NCI-H774 (cell line): Measurements from ENCODE around the gene SOX5.
"Not testable (repeated sequence)": the region's sequence is repeated elsewhere in the genome, so short reads cannot be mapped to it uniquely, and the experiment has no call there.

Experiments
- DNase-seq: peaks from one replicate; lab custom pipeline; 2025; lab: John Stamatoyannopoulos, UW

Gene SOX5

DNA sequence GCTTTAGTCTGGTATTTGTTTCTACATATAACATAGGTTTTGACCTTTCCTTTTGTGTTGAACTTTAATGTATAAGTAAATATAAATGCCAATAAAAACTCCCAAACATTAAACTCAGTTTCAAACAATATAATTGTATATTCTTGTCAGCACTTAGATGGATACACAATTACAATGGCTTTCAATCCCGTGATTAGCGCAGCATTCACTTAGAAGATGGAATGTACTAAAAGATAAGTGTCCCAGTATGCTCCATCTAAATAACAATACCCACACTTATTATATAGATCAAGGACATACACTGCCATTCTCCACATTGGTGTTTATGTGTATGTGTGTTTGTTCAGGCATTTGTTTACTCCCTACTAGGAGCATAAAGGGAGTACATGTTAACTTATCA is 193.1 kb downstream of the SOX5 start:
- peak; percentile 18 for DNase-seq

DNA sequence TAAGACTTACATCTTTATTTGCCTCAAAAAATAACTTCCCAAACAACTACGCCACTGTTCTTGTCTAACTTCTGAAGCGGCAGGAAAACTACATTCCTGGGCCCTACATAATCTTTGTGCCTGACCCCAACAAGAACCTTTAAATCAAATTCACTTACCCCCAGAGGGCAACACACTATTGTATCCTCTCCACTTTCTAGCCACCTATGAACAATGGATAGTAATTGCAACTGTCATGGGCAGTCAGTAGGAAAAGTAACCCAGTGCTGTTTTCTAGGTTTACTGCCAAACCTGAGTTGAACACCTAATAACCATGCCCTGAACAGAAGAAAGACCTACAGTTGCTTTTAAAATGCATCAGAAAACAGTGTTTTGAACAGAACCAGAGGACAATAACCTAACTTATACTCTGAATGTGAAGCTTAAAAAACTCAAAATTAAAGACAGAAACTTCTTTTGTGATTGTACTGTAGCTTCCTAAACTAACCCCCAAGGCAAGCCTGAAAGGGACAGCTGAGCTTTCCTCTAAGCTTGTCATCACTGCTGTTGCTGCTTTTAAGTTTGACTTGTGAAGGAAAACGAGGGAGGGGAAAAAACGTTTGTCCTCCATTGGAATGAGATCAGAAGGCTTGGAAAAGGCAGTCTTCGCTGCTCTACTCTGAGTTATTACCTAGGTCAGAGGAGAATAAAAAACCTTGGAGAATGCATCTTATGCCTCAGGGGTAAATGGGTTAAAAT is 195.7 kb downstream of the SOX5 start:
- no peak for DNase-seq

DNA sequence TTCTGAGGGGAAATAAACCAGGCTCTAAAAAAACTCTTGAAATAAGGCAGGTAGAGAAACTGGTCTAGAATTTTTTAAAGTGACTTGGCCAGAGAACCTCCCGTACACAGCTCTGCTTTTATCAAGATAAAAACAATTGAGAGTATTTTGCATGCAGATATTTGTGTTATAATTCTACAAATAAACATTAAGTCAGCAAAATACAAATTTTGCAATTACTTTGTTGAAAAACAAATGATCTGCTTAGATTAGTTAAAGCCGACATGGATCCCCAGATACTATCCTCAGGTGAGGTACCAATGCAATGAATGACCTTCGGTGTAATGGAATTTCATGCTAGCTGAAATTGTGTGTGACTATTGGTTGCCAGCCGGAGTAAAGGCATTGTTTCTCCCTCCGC is 197.2 kb downstream of the SOX5 start:
- no peak for DNase-seq

DNA sequence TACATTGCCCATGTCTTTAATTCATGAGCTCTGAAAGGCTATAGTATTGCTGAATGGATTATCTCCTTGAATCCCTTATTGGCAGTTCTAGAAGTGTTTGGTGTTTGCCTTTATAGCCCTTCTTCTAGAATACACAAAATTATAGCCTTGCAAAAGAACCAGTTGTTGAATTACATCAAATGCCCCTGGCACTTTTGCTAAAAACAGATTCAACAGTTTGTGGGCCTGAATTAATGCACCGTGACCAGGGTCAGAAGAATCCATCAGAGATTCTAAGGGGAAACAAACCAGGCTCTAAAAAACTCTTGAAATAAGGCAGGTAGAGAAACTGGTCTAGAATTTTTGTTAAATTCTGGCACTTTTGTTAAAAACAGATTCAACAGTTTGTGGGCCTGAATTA is 197.8 kb downstream of the SOX5 start:
- no peak for DNase-seq

DNA sequence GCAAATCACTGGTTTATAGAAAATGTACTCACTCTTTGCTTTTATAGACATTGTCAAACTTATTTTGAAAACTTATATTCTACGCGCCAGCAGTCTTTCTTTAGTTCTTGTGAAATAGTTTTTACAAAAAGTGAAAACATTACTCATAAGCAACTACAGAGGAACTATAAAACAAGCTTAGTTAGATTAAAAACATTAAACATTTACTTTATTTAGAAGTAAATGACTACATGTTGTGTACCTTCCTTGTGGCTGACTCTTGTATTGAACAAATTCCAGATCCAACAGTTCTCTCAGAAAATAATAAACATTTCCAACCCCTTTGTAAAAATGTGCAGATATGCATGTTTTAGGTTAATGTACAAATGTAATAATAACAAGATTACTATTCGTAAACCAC is 198.5 kb downstream of the SOX5 start:
- no peak for DNase-seq

DNA sequence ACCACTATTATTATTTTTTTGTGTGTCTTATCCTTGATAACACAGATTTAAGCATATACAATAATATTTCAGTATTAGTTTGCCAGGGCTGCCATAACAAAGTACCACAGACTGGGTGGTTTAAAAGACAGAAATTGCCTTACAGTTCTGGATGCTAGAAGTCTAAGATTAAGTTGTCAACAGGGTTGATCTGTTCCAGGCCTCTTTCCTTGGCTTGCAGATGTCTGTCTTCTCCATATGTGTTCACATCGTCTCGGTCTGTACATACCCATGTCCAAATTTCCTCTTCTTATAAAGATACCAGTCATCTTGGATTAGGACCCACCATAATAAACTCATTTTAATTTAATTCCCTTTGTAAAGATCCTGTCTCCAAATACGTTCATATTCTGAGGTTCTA is 204.8 kb downstream of the SOX5 start:
- DNase-seq, result no peak

DNA sequence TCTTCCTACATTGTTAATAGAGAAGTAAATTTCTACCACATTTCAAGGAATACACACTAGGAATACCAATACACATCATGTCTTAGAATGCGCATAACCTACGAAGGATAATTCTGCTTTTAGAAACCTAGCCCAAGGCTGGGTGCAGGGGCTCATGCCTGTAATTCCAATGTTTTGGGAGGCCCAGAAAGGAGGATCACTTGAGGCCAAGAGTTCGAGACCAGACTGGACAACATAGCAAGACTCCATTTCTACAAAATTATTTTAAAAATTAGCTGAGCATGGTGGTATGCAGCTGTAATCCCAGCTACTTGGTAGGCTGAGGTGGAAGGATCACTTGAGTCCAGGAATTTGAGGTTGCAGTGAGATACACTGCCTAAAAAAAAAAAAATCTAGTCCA is 206.9 kb downstream of the SOX5 start:
- DNase-seq, result no peak

DNA sequence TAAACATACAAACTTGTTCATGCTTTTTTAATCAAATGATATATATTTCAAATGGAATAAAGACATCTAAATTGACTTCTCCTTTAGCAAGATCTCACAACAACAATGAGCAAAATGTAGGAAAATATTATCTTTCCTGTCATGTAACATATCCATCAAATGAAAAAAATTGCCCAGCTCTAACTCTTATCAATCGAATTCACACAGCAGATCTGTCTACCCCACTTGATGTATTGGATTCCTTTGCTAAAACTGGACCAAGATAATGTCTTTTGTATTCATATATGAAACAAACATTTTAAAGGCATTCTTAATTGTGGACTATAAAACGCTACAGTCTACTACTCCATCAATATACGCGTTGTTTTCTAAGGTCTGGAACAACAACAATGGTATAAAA is 218.0 kb downstream of the SOX5 start:
- DNase-seq, result no peak

DNA sequence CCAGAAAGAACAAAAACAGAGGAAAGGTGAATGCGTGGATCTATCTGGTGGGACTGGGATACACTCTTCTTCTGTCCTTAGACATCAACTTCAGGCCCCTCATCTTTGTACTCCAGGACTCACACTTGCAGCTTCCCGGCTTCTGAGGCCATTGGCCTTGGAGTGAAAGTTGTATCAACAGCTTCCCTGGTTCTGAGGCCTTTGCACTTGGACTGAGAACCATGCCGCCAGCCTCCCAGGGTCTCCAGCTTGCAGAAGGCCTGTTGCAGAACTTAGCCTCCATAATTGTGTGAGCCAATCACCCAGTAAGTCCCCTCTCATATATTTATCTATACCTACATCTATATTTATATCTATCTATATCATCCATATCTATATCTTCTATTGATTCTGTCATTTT is 218.4 kb downstream of the SOX5 start:
- no peak for DNase-seq

DNA sequence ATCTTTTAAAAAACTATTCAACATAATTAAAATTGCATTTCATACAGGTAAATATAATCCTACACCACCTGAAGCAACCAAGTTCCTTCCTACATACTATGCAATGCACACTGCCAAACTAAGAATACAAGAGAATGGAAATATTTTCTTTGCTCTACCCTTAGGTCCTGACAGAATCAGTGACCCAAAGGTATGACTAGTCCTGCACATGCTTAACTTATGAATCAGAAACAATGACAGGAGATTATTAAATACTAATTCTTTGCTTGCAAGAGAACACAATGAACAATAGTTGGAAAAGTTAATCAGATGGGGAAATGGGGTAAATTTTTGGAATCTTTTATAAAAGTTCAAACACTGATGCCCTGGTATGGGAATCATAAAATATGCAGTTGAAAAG is 220.1 kb downstream of the SOX5 start:
- DNase-seq, result no peak

DNA sequence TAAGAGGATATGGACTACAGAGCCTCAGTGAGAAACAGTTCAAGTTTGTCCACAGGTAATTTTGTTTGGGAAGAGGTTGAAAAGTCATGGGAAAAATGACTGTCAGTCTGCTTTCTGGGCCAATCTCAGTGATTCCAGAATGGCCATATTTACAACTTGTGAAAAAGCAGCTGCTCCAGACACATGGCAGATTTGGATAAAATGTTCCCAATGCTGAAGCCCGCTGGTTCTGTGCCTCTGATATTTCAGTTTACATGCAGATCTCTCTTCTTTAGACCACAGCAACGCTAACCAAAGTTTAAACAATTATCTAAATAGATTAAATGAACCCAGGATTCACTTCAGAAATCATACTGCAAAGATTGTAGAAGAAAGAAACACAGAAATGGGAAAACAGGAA is 222.8 kb downstream of the SOX5 start:
- no peak for DNase-seq

DNA sequence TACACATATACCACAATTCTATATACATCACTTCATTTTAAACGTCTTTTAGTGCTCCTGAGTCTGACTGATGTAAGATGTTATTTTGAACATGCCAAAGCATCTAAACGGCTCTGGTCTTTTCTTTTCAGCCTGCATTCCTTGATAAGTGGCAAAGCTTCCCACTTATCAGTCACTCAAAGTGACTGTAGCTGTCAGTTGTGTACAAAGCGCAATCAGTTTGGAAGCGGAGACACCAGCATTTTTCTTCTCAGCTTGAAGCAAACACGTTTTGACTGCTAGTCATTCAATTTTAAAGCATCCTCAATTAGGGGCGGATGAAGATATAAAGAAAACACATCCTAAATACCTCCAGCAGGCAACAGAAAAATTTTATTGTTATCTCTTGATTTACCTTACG is 226.8 kb downstream of the SOX5 start:
- DNase-seq, result no peak

DNA sequence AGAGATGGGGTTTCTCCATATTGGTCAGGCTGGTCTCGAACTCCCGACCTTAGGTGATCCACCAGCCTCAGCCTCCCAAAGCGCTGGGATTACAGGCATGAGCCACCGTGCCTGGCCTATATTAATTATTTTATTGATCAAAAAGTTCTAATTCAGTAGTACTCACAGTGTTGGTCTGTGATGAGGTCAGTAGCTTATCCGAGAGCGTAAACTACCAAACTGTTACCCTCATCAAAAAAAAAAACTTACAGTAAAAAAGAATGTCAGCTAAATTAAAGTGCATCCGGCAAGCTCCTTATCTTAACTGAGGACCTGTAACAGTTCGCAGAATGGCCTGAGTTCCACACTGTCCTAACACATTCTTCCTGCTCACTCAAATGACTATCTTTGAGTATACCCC is 228.2 kb downstream of the SOX5 start:
- DNase-seq, result no peak

DNA sequence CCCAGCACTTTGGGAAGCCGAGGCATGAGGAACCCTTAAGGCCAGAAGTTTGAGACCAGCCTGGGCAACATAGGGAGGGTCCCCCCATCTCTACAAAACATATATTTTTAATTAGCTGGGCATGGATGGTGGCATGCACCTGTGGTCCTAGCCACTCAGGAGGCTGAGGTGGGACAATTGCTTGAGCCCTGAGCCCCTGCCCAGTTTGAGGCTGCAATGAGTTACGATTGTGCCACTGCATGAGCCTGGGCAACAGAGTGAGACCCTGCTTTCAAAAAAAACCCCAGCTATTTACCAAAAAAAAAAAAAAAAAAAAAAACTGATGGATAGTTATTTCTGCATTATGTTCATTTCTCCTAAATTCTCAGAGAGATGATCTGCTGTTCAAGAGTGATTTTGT is 230.0 kb downstream of the SOX5 start:
- no peak for DNase-seq

DNA sequence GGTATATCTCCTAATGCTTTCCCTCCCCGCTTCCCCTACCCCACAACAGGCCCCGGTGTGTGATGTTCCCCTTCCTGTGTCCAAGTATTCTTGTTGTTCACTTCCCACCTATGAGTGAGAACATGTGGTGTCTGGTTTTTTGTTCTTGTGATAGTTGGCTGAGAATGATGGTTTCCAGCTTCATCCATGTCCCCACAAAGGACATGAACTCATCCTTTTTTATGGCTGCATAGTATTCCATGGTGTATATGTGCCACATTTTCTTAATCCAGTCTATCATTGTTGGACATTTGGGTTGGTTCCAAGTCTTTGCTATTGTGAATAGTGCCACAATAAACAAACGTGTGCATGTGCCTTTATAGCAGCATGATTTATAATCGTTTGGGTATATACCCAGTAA is 239.1 kb downstream of the SOX5 start:
- not testable (repeated sequence) for DNase-seq

DNA sequence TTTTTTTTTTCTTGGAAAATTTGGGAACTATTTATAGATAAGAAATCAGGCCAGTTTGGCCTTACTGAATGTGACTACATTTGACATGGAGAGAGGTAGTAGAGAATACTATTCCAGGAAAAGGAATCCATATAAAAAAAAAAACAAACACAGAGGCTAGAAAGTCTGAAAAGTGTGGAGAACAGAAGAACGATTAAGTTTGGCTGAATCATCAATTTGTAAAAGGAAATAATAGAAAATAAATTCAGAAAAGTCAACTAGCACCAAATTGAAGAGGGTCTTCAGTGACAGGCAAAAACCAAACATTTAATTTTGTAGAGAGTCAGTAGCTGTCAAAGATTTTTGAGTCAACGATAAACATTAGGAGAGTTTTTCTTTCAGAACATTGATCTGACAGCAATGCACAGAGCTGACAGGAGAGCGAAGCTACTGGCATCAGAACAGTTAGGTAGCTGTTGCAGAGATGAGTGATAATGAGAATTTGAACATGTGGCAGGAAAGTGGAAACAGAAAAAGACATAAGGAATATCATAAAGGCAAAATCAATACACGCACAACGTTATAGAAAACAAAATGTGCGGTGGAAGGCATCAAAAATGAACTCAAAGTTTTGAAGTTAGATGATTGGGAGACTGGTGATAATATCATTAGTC is 241.2 kb downstream of the SOX5 start:
- DNase-seq, result no peak

DNA sequence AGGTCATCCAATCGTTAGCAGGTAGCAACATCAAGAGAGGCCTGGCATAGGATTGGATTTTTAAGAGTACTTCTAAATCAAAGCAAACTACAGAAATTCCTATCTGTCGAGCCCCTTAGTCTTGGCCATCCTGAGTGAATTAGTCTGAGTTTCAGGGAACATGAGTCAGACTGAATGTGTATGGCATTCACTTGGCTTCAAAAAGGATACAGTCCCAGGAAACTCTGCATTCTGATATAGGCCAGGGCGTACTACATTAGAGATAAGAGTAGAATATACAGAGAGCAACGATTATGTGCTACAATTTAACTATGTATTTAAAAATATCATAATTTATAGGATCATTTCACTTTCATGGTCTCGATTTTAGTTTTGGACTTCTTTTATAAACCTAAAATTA is 242.2 kb downstream of the SOX5 start:
- DNase-seq, result no peak

DNA sequence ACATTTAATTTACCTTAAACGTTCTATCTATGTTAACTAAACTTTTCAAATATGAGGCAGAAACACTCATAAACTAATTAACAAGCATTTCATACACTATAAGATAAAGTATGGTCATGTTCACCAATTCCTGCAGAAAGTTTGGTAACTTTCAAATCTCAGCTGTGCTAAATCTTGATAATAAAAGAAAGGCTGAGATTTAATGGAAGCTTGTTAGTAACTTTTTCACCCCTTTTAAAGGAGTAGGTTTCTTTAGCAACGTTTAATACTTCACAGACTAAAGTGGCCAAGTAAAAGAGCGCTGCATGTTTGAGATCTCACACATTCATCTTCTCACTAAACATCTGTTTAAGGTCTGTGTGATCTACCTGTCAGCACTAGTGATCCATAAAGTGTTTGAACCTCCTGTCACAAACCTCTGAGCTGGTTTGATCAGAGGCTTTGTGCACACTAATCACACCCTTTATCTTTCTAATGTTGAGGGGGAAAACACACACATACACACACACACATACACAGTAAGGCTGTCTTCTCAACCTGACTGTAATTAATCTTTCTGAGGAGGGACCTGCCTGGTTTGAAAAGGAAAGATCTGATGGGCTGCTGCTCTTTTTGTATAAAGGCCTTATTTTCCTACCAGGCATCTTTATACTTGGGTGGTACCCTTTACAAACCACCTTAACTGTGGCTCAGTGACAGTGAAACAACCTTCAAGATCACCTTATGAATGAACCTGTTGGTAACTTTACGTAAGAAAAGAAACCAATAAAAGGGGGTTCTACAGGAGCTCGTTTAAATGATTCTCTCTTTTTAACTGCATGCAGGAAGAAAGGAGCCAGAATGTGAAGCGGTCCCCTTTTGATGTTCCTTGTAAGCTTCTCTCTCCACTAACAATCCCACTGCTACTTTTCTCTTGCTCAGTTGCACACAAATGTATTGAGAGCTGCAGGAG is 244.2 kb downstream of the SOX5 start:
- DNase-seq, result no peak

DNA sequence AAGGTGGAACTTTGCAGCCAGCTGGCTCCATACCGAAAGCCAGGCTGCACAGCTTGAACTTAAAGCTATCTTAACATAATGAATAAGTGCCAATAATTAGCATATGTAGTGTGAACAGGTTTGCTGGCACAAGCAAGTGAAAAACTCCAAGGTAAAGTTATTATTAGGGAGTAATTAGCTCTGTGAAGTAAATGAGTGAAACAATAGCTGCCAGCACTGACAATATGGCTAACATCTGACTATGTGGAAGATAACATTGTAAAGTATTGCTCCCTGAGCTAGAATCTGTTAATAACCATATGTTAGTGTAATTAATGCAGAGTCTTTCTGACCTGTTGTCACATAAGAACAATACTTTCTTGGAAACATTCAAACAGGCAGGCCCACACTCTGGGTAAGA is 246.4 kb downstream of the SOX5 start:
- no peak for DNase-seq

DNA sequence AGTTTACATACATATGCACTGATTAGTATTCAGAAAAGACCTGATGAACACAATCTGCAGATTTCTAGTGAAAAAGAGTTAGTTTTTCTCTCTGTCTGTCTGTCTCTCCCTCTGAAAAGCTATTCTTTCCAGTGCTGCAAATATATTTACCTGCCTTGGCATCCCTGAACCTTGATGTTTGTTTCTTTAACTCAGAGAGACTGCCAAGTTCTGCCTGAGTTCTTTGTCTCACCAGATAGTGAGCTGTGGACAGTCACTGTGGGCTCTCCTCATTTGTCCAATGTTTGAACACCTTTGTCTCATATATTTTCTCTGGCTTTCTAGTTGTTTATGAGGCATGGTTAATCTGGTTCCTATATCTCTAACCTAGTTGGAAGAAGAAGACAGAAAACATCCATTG is 250.4 kb downstream of the SOX5 start:
- no peak for DNase-seq

DNA sequence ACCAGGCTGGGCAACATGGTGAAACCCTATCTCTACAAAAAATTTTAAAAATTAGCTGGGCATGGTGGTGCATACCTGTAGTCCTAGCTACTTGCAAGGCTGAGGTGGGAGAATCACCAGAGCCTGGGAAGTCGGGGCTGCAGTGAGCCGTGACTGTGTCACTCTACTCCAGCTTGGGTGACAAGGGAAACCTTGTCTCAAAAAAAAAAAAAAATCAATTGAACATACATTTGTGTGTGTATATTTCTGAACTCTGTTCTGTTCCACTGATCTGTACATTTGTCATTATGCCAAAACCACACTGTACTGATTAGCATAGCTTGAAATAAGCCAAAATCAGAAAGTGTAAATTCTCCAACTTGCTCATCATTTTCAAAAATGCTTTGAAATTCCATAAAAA is 254.6 kb downstream of the SOX5 start:
- no peak for DNase-seq

DNA sequence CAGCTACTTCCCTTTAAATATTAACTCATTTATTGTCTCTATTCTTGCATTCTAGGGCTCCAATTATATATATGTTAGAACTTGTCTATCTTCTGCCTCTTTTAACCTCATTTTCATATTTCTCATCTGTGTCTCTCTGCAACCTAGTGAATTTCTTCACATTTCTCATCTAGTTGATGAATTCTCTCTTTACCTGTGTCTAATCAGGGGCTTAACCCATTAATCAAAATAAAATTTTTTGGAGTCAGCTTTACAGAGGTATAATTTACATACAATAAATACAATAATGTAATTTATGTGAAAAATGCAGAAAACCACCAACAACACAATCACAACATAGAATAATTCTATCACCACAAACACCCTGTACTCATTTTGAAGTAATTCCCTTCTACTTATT is 255.2 kb downstream of the SOX5 start:
- DNase-seq, result no peak

DNA sequence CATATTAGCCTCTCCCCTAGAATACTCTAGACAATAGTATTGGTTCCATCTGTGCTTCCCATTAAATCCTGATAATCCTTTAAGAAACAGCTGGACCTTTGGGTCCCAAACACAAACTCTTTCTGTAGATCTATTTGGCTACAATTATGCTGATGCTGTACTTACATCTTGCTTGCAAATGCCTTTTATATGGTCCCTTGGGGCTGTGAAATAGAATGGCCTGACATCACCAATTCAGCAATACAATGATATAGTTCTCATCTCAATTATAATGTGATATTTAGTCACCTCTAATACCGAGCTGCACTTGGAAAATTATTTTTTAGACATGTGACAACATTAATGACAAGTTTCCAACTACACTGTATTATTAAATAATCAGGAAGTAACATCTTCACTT is 261.5 kb downstream of the SOX5 start:
- DNase-seq, result no peak
